ENCODE data around the gene KCNQ5. TPM values are rescaled to one million over a fixed set of nuclear protein-coding genes. Genes with fewer than 3 reads are reported as not detected.

Gene KCNQ5
- total RNA-seq, 1 donor from 2014 or later = 0.11 TPM

DNA sequence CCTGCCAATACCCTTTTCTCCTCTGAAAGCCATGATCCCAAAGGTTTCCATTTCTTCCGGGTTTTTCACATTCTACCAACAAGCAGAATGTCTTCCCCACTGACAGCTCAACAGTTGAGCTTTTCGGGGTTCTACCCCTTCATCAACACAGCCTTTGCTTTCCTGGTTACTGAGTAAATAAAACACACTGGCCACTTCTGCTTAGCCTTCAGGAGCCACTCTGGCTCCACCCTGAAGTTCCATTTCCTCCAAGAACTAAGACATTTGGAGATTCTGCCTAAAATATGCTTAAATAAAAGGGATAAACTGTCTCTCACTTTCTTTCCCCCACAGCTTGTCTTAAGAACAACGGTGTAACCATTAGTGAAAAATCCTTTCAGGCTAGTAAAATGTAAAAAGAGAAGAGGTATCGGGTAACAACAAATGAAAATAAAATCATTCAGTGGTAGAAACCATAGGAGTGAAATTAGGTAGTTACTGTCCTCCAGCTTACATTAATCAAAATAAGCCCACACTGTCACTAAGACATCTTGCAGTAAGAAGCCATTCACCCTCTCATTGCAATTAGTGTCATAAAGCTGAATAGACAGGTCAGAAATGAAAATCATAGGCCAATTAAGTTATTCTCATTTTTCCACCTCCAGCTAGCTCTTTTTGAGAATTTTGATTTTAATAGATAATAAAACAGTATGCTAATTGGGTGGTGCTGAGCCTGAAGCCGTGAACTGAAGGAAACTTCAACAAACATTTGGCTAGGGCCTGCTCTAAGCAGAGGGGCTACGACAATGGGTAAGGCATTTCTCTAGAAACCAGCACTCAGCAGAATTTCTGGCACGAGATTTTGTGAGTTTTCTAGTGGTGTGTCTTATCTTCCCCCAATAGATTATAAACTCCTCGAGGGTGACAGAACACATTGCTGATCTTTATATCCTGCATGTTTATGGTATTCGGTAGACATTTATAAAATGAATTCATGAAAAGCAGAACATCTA lies 409.2 kb downstream of the KCNQ5 start:
- H3K4me1 ChIP-seq = no peaks in the 10 kb centered on the region
- intact Hi-C loops (cut with micrococcal nuclease) = no loop called here
- H3K27ac ChIP-seq (replicated peaks) = no peak overlapping the region
- no peaks in the 10 kb centered on the region for H3K27me3 ChIP-seq (ENCODE audit: low read depth)
- TF ChIP-seq, protein P1, sequence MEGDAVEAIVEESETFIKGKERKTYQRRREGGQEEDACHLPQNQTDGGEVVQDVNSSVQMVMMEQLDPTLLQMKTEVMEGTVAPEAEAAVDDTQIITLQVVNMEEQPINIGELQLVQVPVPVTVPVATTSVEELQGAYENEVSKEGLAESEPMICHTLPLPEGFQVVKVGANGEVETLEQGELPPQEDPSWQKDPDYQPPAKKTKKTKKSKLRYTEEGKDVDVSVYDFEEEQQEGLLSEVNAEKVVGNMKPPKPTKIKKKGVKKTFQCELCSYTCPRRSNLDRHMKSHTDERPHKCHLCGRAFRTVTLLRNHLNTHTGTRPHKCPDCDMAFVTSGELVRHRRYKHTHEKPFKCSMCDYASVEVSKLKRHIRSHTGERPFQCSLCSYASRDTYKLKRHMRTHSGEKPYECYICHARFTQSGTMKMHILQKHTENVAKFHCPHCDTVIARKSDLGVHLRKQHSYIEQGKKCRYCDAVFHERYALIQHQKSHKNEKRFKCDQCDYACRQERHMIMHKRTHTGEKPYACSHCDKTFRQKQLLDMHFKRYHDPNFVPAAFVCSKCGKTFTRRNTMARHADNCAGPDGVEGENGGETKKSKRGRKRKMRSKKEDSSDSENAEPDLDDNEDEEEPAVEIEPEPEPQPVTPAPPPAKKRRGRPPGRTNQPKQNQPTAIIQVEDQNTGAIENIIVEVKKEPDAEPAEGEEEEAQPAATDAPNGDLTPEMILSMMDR (IDR thresholded peaks at IDR 0.05; ENCODE audit: borderline replicate concordance) = no peak
- no peaks in the 10 kb centered on the region for H3K9me3 ChIP-seq (replicated peaks)
- H3K36me3 ChIP-seq = no peaks in the 10 kb centered on the region
- H3K4me3 ChIP-seq = no peak overlapping the region
- DNase-seq = no peak

DNA sequence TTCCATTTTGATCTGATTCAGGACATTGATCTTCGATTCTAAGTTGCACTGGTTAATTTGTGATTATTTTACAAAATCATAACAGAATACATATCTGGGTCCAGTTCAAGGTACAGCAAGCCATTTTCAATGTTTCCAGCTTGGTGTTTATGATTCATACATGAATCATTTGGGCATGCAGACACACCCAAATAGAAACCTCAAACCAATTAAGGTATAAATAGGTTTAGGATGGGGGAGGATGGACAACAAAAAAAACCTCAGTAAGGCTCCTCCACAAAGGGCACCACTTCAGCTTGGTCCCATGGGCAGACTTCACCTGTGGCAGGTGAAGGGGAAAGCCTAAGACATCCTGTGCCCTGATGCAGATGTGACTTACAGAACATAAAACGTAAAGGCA lies 410.7 kb downstream of the KCNQ5 start:
- TF ChIP-seq, protein P1 (IDR thresholded peaks at IDR 0.05; ENCODE audit: borderline replicate concordance) = no peak

DNA sequence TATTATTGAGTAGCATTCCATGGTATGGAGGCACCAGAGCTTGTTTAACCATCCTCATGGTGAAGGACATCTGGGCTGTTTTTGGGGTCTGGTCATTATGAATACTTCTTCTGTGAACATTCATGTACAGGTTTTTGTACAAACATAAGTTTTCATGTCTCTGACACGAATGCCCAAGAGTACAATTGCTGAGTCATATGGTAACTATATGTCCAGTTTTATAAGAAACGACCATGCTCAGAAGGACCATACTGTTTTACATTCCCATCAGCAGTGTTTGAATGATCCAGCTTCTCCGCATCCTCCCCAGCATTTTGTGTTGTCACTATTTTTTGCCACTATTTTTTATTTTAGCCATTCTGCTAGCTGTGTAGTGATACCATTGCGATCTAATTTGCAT lies 414.8 kb downstream of the KCNQ5 start:
- DNase-seq = no peak
- TF ChIP-seq, protein P1 (IDR thresholded peaks at IDR 0.05; ENCODE audit: borderline replicate concordance) = no peak
- Histone ChIP-seq H3K27ac (replicated peaks) (no peak overlapping the region), H3K4me1 (no peaks in the 10 kb centered on the region), H3K36me3 (no peaks in the 10 kb centered on the region), H3K27me3 (ENCODE audit: low read depth) (no peaks in the 10 kb centered on the region), H3K4me3 (no peak overlapping the region), H3K9me3 (replicated peaks) (peaks cover 19% of the 10 kb centered on the region)
- intact Hi-C loops (cut with micrococcal nuclease) = no loop called here

More for the DNA sequence above, 410.7 kb downstream of the KCNQ5 start:
- Histone ChIP-seq H3K27ac (replicated peaks) (no peak overlapping the region), H3K4me1 (no peaks in the 10 kb centered on the region), H3K36me3 (no peaks in the 10 kb centered on the region), H3K9me3 (replicated peaks) (no peaks in the 10 kb centered on the region), H3K4me3 (no peak overlapping the region), H3K27me3 (ENCODE audit: low read depth) (no peaks in the 10 kb centered on the region)
- intact Hi-C loops (cut with micrococcal nuclease) = no loop called here
- no peak for DNase-seq

DNA sequence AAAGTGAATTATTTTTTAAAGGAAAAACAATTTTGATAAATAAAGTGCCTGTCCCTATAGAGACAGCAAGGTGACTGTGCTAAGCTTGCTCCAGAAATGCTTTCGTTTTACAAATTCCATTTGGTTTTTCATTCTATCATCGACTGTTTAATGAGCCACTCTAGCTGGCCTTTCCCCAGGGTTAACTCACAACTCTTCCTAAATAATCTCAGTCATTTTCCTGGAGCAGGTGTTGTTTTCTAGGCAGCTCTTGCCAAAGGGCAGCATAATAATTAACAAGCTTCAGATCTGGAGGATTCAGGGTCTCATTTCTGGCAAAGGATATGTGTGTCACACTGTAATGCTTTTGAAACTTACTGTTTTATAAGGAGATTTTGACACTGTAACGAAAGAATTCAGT lies 419.2 kb downstream of the KCNQ5 start:
- Histone ChIP-seq H3K9me3 (replicated peaks) (peaks cover 19% of the 10 kb centered on the region), H3K36me3 (no peaks in the 10 kb centered on the region), H3K27me3 (ENCODE audit: low read depth) (no peaks in the 10 kb centered on the region), H3K27ac (replicated peaks) (no peak overlapping the region), H3K4me3 (no peak overlapping the region), H3K4me1 (no peaks in the 10 kb centered on the region)
- TF ChIP-seq, protein P1 (IDR thresholded peaks at IDR 0.05; ENCODE audit: borderline replicate concordance) = no peak
- intact Hi-C loops (cut with micrococcal nuclease) = no loop called here
- no peak for DNase-seq

DNA sequence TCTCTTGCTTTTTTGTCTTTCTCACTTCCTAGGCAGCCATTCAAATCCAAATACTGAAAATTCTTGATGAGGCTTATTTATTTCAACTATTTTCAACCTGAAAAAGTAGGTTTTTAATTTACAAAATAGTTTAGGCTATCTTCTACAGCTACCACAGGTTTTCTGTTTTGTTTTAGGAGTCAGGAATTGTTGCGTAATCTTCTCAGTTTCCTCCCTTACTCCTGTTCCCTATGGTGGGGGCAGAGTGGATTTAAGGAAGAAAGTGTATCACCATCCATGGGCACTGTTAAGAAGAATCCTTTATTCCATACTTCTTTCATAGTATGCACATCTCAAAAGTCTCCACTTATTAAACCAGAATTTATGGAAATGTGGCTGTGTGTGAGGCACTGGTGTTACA lies 421.0 kb downstream of the KCNQ5 start:
- no peak overlapping the region for H3K27ac ChIP-seq (replicated peaks)
- H3K4me3 ChIP-seq = no peak overlapping the region
- no peaks in the 10 kb centered on the region for H3K4me1 ChIP-seq
- no peaks in the 10 kb centered on the region for H3K36me3 ChIP-seq
- peaks cover 19% of the 10 kb centered on the region for H3K9me3 ChIP-seq (replicated peaks)
- no peak for DNase-seq
- intact Hi-C loops (cut with micrococcal nuclease) = no loop called here
- TF ChIP-seq, protein P1 (IDR thresholded peaks at IDR 0.05; ENCODE audit: borderline replicate concordance) = no peak
- H3K27me3 ChIP-seq (ENCODE audit: low read depth) = no peaks in the 10 kb centered on the region
